GM18909 (cell line): ENCODE data around the gene GLIPR2.
"Not testable (repeated sequence)": the region's sequence is repeated elsewhere in the genome, so short reads cannot be mapped to it uniquely, and the experiment has no call there.

Source experiments
- ATAC-seq: cut with Tn5 transposase; IDR thresholded peaks from one replicate; pipeline ENCODE4 v1.9.1; 2021; ENCODE audit warnings: mild to moderate bottlenecking; ENCODE audit not compliant: unreplicated experiment, poor library complexity

Gene GLIPR2

GRCh38 chr9:36120705-36121104, 15.8 kb upstream of the GLIPR2 start:
- ATAC-seq, result no peak

GRCh38 chr9:36121971-36122370, 14.6 kb upstream of the GLIPR2 start:
- no peak for ATAC-seq

GRCh38 chr9:36123515-36123914, 13.0 kb upstream of the GLIPR2 start:
- no peak for ATAC-seq

- no peak for ATAC-seq
Observed at GRCh38 chr9:36125062-36125855, 11.3 kb upstream of the GLIPR2 start.

- ATAC-seq, result no peak
Observed at GRCh38 chr9:36126016-36126730, 10.4 kb upstream of the GLIPR2 start.

- ATAC-seq, result no peak
Observed at GRCh38 chr9:36127652-36128244, 8.8 kb upstream of the GLIPR2 start.

GRCh38 chr9:36128349-36128748, 8.2 kb upstream of the GLIPR2 start:
- ATAC-seq, result no peak

GRCh38 chr9:36129139-36129538, 7.4 kb upstream of the GLIPR2 start:
- ATAC-seq, result no peak

GRCh38 chr9:36131666-36132065, 4.9 kb upstream of the GLIPR2 start:
- ATAC-seq, result not testable (repeated sequence)

GRCh38 chr9:36132086-36132485, 4.4 kb upstream of the GLIPR2 start:
- no peak for ATAC-seq

GRCh38 chr9:36134761-36135505, 1.6 kb upstream of the GLIPR2 start:
- ATAC-seq, result no peak

GRCh38 chr9:36135741-36136271, 727 bp upstream of the GLIPR2 start:
- ATAC-seq, result no peak

- peak; percentile 40 for ATAC-seq
Observed at GRCh38 chr9:36136894-36137391, 410 bp downstream of the GLIPR2 start.

GRCh38 chr9:36137392-36138004, 965 bp downstream of the GLIPR2 start:
- ATAC-seq, result no peak

GRCh38 chr9:36138496-36138895, 2.0 kb downstream of the GLIPR2 start:
- no peak for ATAC-seq

- no peak for ATAC-seq
Observed at GRCh38 chr9:36138901-36139300, 2.4 kb downstream of the GLIPR2 start.

GRCh38 chr9:36140086-36141084, 3.9 kb downstream of the GLIPR2 start:
- no peak for ATAC-seq

- ATAC-seq, result no peak
Observed at GRCh38 chr9:36141288-36141687, 4.8 kb downstream of the GLIPR2 start.

GRCh38 chr9:36141761-36142160, 5.2 kb downstream of the GLIPR2 start:
- ATAC-seq, result no peak
